H9 (cell line): Measurements from ENCODE around the gene DYNLT2B. TPM values are rescaled to one million over a fixed set of nuclear protein-coding genes. Genes with fewer than 3 reads are reported as not detected.

Experiments used
- DNase-seq: peaks from one replicate; pipeline ENCODE4 v3.0.0-alpha.2; 2017
- H2AFZ ChIP-seq: one replicate; pipeline ENCODE4 v1.6.1; 2013; ENCODE audit warnings: mild to moderate bottlenecking, low read length, control low read depth, moderate library complexity
- H2AK5ac ChIP-seq: 2 replicates; pipeline ENCODE4 v1.6.1; 2013; ENCODE audit warnings: low read length, control low read depth, mixed read lengths; ENCODE audit not compliant: insufficient read length
- H2BK120ac ChIP-seq: one replicate; pipeline ENCODE4 v1.6.1; 2013; ENCODE audit warnings: low read depth, mild to moderate bottlenecking, low read length, control low read depth, inconsistent platforms; ENCODE audit not compliant: poor library complexity, severe bottlenecking
- H2BK12ac ChIP-seq: 2 replicates; pipeline ENCODE4 v1.6.1; 2013; ENCODE audit warnings: low read length, control low read depth, mixed read lengths, low read depth; ENCODE audit not compliant: insufficient read length
- H2BK15ac ChIP-seq: 2 replicates; pipeline ENCODE4 v1.6.1; 2013; ENCODE audit warnings: low read depth, low read length, control low read depth
- H2BK20ac ChIP-seq: one replicate; pipeline ENCODE4 v1.6.1; 2013; ENCODE audit warnings: low read depth, mild to moderate bottlenecking, low read length, control low read depth, inconsistent platforms; ENCODE audit not compliant: poor library complexity, severe bottlenecking
- H2BK5ac ChIP-seq: 2 replicates; pipeline ENCODE4 v1.6.1; 2013; ENCODE audit warnings: low read length, control low read depth, mixed read lengths; ENCODE audit not compliant: insufficient read length
- H3K14ac ChIP-seq: 2 replicates; pipeline ENCODE4 v1.6.1; 2013; ENCODE audit warnings: low read length, control low read depth; ENCODE audit not compliant: insufficient read depth
- H3K18ac ChIP-seq: 2 replicates; pipeline ENCODE4 v1.6.1; 2013; ENCODE audit warnings: low read depth, mild to moderate bottlenecking, mixed read lengths, low read length, control low read depth; ENCODE audit not compliant: insufficient read length
- H3K23ac ChIP-seq: 2 replicates; pipeline ENCODE4 v1.6.1; 2013; ENCODE audit warnings: low read length, control low read depth, mixed read lengths, low read depth; ENCODE audit not compliant: insufficient read length
- H3K23me2 ChIP-seq: 2 replicates; pipeline ENCODE4 v1.6.1; 2013; ENCODE audit warnings: low read depth, mild to moderate bottlenecking, mixed read lengths, low read length, control low read depth; ENCODE audit not compliant: insufficient read length, poor library complexity, severe bottlenecking
- H3K27ac ChIP-seq: 2 replicates; pipeline ENCODE4 v1.5.1; 2013; ENCODE audit warnings: low read length, control low read depth, mixed read lengths, low read depth; ENCODE audit not compliant: insufficient read length
- H3K27me3 ChIP-seq: 2 replicates; pipeline ENCODE4 v1.6.1; 2013; ENCODE audit warnings: low read length, control low read depth, inconsistent platforms; ENCODE audit not compliant: insufficient read depth
- H3K4ac ChIP-seq: 2 replicates; pipeline ENCODE4 v1.6.1; 2013; ENCODE audit warnings: low read depth, mild to moderate bottlenecking, control low read depth, inconsistent platforms, low read length, moderate library complexity
- H3K4me1 ChIP-seq: 2 replicates; pipeline ENCODE4 v1.6.1; 2013; ENCODE audit warnings: low read length, control low read depth, inconsistent platforms; ENCODE audit not compliant: insufficient read depth
- H3K4me2 ChIP-seq: 2 replicates; pipeline ENCODE4 v1.6.1; 2013; ENCODE audit warnings: low read length, control low read depth, mixed read lengths; ENCODE audit not compliant: insufficient read length, insufficient read depth
- H3K56ac ChIP-seq: 2 replicates; pipeline ENCODE4 v1.6.1; 2013; ENCODE audit warnings: low read depth, mild to moderate bottlenecking, mixed read lengths, low read length, control low read depth; ENCODE audit not compliant: insufficient read length
- H3K79me1 ChIP-seq: 2 replicates; pipeline ENCODE4 v1.6.1; 2013; ENCODE audit warnings: low read depth, mild to moderate bottlenecking, moderate library complexity, low read length, control low read depth, inconsistent platforms; ENCODE audit not compliant: insufficient read depth, poor library complexity, severe bottlenecking
- H3K79me2 ChIP-seq: 2 replicates; pipeline ENCODE4 v1.6.1; 2013; ENCODE audit warnings: low read length, control low read depth, inconsistent platforms; ENCODE audit not compliant: insufficient read depth
- H3K9ac ChIP-seq: 2 replicates; pipeline ENCODE4 v1.6.1; 2013; ENCODE audit warnings: low read length, control low read depth, mixed read lengths; ENCODE audit not compliant: insufficient read length; ENCODE audit errors: extremely low read depth
- H3K9me3 ChIP-seq: one replicate; pipeline ENCODE4 v1.6.1; 2013; ENCODE audit warnings: low read depth, low read length, inconsistent platforms; ENCODE audit not compliant: control insufficient read depth
- H3T11ph ChIP-seq: one replicate; pipeline ENCODE4 v1.6.1; 2013; ENCODE audit warnings: mild to moderate bottlenecking, low read length, control low read depth, inconsistent platforms
- H4K20me1 ChIP-seq: one replicate; pipeline ENCODE4 v1.6.1; 2013; ENCODE audit not compliant: control insufficient read depth, insufficient read length, insufficient read depth
- H4K5ac ChIP-seq: 2 replicates; pipeline ENCODE4 v1.6.1; 2013; ENCODE audit warnings: low read depth, mild to moderate bottlenecking, mixed read lengths, low read length, control low read depth; ENCODE audit not compliant: insufficient read length
- H4K8ac ChIP-seq: replicated peaks from 2 replicates; pipeline ENCODE4 v1.6.1; 2013; ENCODE audit warnings: low read length, control low read depth, mixed read lengths, low read depth; ENCODE audit not compliant: insufficient read length
- H4K91ac ChIP-seq: 2 replicates; pipeline ENCODE4 v1.6.1; 2013; ENCODE audit warnings: low read depth, mild to moderate bottlenecking, moderate library complexity, mixed read lengths, low read length, control low read depth; ENCODE audit not compliant: insufficient read length
- H3K27ac Mint-ChIP-seq, 3 experiments: 2 replicates in 2 of 3; 3 replicates in 1 of 3; pipeline ENCODE4 v1.8.0; 2020 to 2021; ENCODE audit warnings: mixed read lengths in 3 of 3, mild to moderate bottlenecking in 1 of 3, moderate library complexity in 1 of 3
- H3K27me3 Mint-ChIP-seq: 2 replicates; pipeline ENCODE4 v1.8.0; 2021; ENCODE audit warnings: low read depth, mild to moderate bottlenecking, moderate library complexity, mixed read lengths
- H3K36me3 Mint-ChIP-seq, 3 experiments: 2 replicates in 2 of 3; 3 replicates in 1 of 3; pipeline ENCODE4 v1.8.0; 2020 to 2021; ENCODE audit warnings: low read depth in 3 of 3, mixed read lengths in 3 of 3; ENCODE audit not compliant: insufficient read depth in 1 of 3
- H3K4me1 Mint-ChIP-seq, 2 experiments: 2 replicates each; pipeline ENCODE4 v1.8.0; 2020; ENCODE audit warnings: mixed read lengths in 2 of 2
- H3K4me3 Mint-ChIP-seq, 2 experiments: 2 replicates in 1 of 2; 3 replicates in 1 of 2; pipeline ENCODE4 v1.8.0; 2020 to 2021; ENCODE audit warnings: mild to moderate bottlenecking in 2 of 2, mixed read lengths in 2 of 2, moderate library complexity in 1 of 2
- H3K9me3 Mint-ChIP-seq, 2 experiments: 2 replicates in 1 of 2; 3 replicates in 1 of 2; pipeline ENCODE4 v1.8.0; 2020; ENCODE audit warnings: mild to moderate bottlenecking in 2 of 2, mixed read lengths in 2 of 2, moderate library complexity in 1 of 2
- total RNA-seq: library from RNA; stranded (reverse); gene quantifications from 2 replicates; pipeline ENCODE4 v1.2.1, GENCODE V29; 2021
- TF ChIP-seq, protein P1 (sequence below): fragments of 200-600 bp; sonication (generic); conservative IDR thresholded peaks from 3 replicates; pipeline ENCODE4 v1.8.0; 2021; ENCODE audit warnings: antibody characterized with exemption, mild to moderate bottlenecking

DYNLT2B gene
- total RNA-seq, 1 experiment from 2014 or later = 12.4 TPM

DNA sequence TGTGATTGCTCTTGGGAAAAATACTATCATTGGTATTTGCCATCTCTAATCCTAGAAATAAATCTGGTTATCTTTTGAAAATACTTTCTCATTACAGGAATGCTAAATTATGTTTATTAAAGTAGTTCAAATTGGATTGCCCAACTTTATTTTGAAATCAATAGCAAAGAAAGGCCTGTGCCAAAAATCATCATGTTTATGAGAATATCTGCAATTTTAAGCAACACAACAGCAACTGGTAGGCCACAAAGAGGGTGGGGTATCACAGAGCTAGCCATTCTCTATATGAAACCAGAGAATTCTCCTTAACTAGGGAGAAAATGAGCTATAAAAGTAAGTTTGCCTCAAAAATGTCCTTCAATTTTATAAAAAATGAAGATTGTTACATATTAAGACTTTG, 32.0 kb upstream of the DYNLT2B start:
- Mint-ChIP-seq H3K36me3 (peaks cover 6 to 46% (median 43%) of the 10 kb centered on the region in 3 experiments; a peak in 6 of 7 replicates), H3K27me3 (no peaks in the 10 kb centered on the region)
- no peaks in the 10 kb centered on the region for H3K79me2 ChIP-seq

More for the DNA sequence above, 32.0 kb upstream of the DYNLT2B start:
- H2BK12ac ChIP-seq = no peak overlapping the region
- H3K4me3 Mint-ChIP-seq = no peak overlapping the region
- no peak overlapping the region for H2AK5ac ChIP-seq
- H3K9me3 ChIP-seq = no peaks in the 10 kb centered on the region
- no peak overlapping the region for H3K18ac ChIP-seq
- H3K4me1 ChIP-seq = no peaks in the 10 kb centered on the region
- H3K27ac ChIP-seq = no peak overlapping the region
- no peak overlapping the region for H2BK15ac ChIP-seq
- H3K56ac ChIP-seq = no peak overlapping the region
- H3K23ac ChIP-seq = no peak overlapping the region
- no peaks in the 10 kb centered on the region for H3K27me3 ChIP-seq
- H3K9me3 Mint-ChIP-seq = no peaks in the 10 kb centered on the region; a peak in 1 of 5 replicates
- H2BK5ac ChIP-seq = no peak overlapping the region
- no peaks in the 10 kb centered on the region for H4K20me1 ChIP-seq
- H4K8ac ChIP-seq = no peak overlapping the region
- H3K79me1 ChIP-seq = no peaks in the 10 kb centered on the region
- no peak for DNase-seq
- no peak overlapping the region for H3K4me2 ChIP-seq
- TF ChIP-seq, protein P1, sequence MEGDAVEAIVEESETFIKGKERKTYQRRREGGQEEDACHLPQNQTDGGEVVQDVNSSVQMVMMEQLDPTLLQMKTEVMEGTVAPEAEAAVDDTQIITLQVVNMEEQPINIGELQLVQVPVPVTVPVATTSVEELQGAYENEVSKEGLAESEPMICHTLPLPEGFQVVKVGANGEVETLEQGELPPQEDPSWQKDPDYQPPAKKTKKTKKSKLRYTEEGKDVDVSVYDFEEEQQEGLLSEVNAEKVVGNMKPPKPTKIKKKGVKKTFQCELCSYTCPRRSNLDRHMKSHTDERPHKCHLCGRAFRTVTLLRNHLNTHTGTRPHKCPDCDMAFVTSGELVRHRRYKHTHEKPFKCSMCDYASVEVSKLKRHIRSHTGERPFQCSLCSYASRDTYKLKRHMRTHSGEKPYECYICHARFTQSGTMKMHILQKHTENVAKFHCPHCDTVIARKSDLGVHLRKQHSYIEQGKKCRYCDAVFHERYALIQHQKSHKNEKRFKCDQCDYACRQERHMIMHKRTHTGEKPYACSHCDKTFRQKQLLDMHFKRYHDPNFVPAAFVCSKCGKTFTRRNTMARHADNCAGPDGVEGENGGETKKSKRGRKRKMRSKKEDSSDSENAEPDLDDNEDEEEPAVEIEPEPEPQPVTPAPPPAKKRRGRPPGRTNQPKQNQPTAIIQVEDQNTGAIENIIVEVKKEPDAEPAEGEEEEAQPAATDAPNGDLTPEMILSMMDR = no peak
- no peaks in the 10 kb centered on the region for H3K23me2 ChIP-seq
- no peak overlapping the region for H3T11ph ChIP-seq
- H2AFZ ChIP-seq = no peak overlapping the region
- no peak overlapping the region for H3K4ac ChIP-seq
- H3K4me1 Mint-ChIP-seq = no peaks in the 10 kb centered on the region
- H4K91ac ChIP-seq = no peak overlapping the region
- no peak overlapping the region for H3K27ac Mint-ChIP-seq
- no peak overlapping the region for H3K14ac ChIP-seq
- no peak overlapping the region for H4K5ac ChIP-seq
- no peak overlapping the region for H2BK120ac ChIP-seq
- H3K9ac ChIP-seq = no peak overlapping the region
- H2BK20ac ChIP-seq = no peak overlapping the region
